Activated CD8-positive, alpha-beta memory T cell treated with anti-CD3 and anti-CD28 coated beads, Interleukin-2, amount 10 ng/mL, durations not matched to agents 7 days and 5 days (primary cell): ENCODE measurements around the gene FAM117B. TPM values are rescaled to one million over a fixed set of nuclear protein-coding genes. Genes with fewer than 3 reads are reported as not detected.

Experiments used
- ATAC-seq: fragments of 150-1000 bp; cut with Tn5 transposase; one replicate; pipeline ENCODE4 v1.10.0; 2021; ENCODE audit warnings: moderate library complexity
- CTCF ChIA-PET: fragments of 350-600 bp; sonication (Branson Sonifier 250); formaldehyde crosslinking; loops from one replicate; lab custom pipeline; 2021; ENCODE audit warnings: antibody characterized with exemption; lab: Charles Lee
- DNase-seq: peaks from one replicate; pipeline ENCODE4 v3.0.0-alpha.2; 2020
- H3K27ac Mint-ChIP-seq: one replicate; pipeline ENCODE4 v1.8.0; 2021; ENCODE audit warnings: mild to moderate bottlenecking, mixed read lengths
- H3K27me3 Mint-ChIP-seq: one replicate; pipeline ENCODE4 v1.8.0; 2021; ENCODE audit warnings: mixed read lengths
- H3K36me3 Mint-ChIP-seq: one replicate; pipeline ENCODE4 v1.8.0; 2021; ENCODE audit warnings: mild to moderate bottlenecking, mixed read lengths
- H3K4me1 Mint-ChIP-seq: one replicate; pipeline ENCODE4 v1.8.0; 2021; ENCODE audit warnings: mixed read lengths
- H3K4me3 Mint-ChIP-seq: one replicate; pipeline ENCODE4 v1.8.0; 2021; ENCODE audit warnings: mild to moderate bottlenecking, moderate library complexity, mixed read lengths
- H3K9me3 Mint-ChIP-seq: one replicate; pipeline ENCODE4 v1.8.0; 2022; ENCODE audit warnings: low read depth, mixed read lengths
- total RNA-seq, 2 experiments: library from RNA; stranded (reverse); gene quantifications; one replicate each; pipeline ENCODE4 v1.2.3, GENCODE V29; 2021

The FAM117B gene
- total RNA-seq, 2 experiments from 2014 or later = 3.7 to 3.8 TPM

DNA sequence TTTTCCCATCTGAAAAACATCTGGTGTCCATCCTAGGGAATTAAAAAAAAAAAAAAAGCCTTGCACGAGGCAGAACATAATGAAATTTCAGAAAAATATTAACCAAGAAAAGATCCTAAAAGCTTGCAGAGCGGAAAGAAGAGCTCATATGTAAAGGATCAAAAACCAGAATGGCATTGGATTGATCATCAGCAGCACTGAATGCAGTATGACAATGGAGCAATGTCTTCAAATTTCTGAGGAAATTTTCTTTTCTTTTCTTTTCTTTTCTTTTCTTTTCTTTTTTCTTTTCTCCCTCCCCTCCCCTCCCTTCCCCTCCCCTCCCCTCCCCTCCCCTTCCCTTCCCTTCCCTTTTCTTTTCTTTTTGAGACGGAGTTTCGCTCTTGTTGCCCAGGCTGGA is 21.3 kb upstream of the FAM117B start:
- no peak for ATAC-seq
- no peak for DNase-seq
- no peaks in the 10 kb centered on the region for H3K27me3 Mint-ChIP-seq
- H3K9me3 Mint-ChIP-seq = no peaks in the 10 kb centered on the region
- no peak overlapping the region for H3K4me3 Mint-ChIP-seq
- H3K36me3 Mint-ChIP-seq = no peaks in the 10 kb centered on the region
- H3K27ac Mint-ChIP-seq = no peak overlapping the region
- peaks cover 12% of the 10 kb centered on the region for H3K4me1 Mint-ChIP-seq
- CTCF ChIA-PET = interaction anchor here (0.7 kb wide), 1 partner anchor 11 kb away, joined by 3 read pairs; no protein-coding TSS in a partner anchor

DNA sequence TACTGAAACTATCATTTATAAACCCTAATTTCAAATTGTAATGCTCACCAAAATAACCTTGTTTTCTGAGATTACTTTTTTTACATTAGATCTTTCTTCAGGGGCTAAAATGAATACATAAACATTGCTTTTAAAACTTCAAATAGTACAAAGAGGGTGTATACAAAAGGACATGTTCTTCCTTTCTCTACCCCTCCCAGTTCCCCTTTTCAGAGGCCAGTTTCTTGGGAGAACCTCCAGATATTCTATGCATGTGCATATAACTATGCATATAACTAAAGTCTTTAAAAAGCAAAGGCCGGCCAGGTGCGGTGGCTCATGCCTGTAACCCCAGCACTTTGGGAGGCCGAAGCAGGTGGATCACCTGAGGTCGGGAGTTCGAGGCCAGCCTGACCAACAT is 10.6 kb upstream of the FAM117B start:
- Mint-ChIP-seq H3K4me1 (no peaks in the 10 kb centered on the region), H3K9me3 (no peaks in the 10 kb centered on the region), H3K27ac (no peak overlapping the region), H3K36me3 (no peaks in the 10 kb centered on the region), H3K4me3 (no peak overlapping the region), H3K27me3 (no peaks in the 10 kb centered on the region)
- DNase-seq (no peak), ATAC-seq (no peak)
- CTCF ChIA-PET = interaction anchor here (1.1 kb wide), 1 partner anchor 36 kb away, joined by 3 read pairs; no protein-coding TSS in a partner anchor

DNA sequence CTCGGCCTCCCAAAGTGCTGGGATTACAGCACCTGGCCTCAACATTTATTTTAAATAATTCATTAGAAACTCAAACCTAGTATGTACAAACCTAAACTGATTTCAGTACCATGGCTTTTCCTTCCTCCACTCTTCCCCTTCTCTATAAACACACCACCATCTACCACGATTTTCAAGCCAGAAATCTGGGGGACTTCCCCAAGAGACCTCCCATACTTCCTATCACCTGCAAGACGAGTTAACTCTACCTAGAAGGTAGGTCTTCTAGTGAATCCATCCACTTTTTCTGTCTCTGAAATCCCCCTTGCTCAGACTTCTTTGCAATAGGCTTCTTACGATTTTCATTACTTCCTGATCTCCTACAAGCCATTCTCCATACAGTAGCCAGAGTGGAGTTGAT is 7.7 kb upstream of the FAM117B start:
- Mint-ChIP-seq H3K36me3 (no peaks in the 10 kb centered on the region), H3K27ac (no peak overlapping the region), H3K4me1 (no peaks in the 10 kb centered on the region), H3K4me3 (no peak overlapping the region), H3K9me3 (no peaks in the 10 kb centered on the region), H3K27me3 (no peaks in the 10 kb centered on the region)
- CTCF ChIA-PET = no interaction called here
- DNase-seq = no peak
- no peak for ATAC-seq

DNA sequence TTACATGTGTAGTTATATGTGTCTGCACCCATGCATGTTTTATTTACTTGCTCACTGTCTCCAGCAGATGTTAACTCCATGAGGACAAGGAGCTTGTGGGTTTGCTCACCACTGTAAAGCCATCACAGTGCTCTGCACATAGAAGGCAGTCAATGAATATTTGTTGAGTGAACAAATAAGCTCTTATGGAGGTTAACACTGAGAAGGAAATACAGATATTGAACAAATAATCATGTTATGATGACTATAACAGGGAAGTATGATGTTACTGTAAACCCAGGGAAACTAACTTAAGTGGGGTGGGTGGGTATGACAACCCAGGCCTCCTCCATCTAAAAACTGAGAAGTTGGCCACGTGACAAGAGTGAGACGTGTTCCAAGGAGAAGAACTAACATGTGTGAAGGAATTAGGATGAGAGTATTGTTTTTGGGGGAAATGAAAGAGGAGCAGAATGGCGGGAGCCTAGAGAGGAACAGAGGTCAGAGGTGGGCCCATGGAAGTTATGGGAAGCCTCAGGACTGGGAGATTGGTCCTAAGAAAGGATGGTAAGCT is 6.0 kb upstream of the FAM117B start:
- H3K27me3 Mint-ChIP-seq = no peaks in the 10 kb centered on the region
- no peak for DNase-seq
- no peak overlapping the region for H3K4me3 Mint-ChIP-seq
- no peak for ATAC-seq
- no peaks in the 10 kb centered on the region for H3K9me3 Mint-ChIP-seq
- CTCF ChIA-PET = no interaction called here
- H3K36me3 Mint-ChIP-seq = no peaks in the 10 kb centered on the region
- H3K27ac Mint-ChIP-seq = no peak overlapping the region
- no peaks in the 10 kb centered on the region for H3K4me1 Mint-ChIP-seq

DNA sequence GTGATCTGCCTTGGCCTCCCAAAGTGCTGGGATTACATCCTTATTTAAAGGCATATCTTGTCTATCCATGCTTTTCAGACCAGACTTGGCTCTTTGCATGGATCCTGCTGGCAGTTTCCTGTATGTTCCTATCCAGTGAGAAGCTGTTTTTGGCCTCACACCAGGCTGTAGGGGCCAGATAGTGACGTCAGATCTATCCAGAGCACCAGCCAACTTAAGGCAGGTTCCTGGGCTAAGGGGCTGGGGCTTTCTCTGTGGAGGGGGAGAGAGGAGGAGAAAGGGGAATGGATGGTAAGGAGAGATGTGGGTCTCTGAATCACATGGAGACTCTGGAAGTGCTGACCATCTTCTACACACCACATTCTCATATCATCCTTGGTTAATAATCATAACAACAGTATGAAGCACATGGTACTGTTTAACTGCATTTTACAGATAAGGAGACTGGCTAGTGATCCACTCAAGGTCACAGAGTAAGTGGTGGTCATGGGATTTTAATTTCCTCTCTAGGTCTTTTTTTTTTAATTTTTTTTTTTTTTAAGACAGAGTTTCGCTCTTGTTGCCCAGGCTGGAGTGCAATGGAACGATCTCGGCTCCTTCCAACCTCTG is 2.0 kb upstream of the FAM117B start:
- peak overlapping the region; percentile 20 for H3K27ac Mint-ChIP-seq
- H3K4me3 Mint-ChIP-seq = no peak overlapping the region

DNA sequence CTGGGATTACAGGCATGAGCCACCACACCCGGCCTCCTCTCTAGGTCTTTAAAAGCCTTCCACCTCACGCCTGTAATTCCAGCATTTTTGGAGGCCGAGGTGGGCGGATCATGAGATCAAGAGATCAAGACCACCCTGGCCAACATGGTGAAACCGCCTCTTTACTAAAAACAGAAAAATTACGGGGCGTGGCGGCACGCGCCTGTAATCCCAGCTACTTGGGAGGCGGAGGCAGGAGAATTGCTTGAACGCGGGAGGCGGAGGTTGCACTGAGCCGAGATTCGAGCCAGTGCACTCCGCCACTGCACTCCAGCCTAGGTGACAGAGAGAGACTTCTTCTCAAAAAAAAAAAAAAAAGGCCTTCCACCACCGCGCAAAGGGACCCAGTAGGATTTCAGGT is 1.3 kb upstream of the FAM117B start:
- Mint-ChIP-seq H3K27me3 (no peaks in the 10 kb centered on the region), H3K36me3 (no peaks in the 10 kb centered on the region), H3K4me3 (no peak overlapping the region), H3K4me1 (peaks cover 26% of the 10 kb centered on the region), H3K9me3 (no peaks in the 10 kb centered on the region), H3K27ac (no peak overlapping the region)
- ATAC-seq (no peak), DNase-seq (no peak)
- CTCF ChIA-PET = interaction anchor here (1.1 kb wide), 1 partner anchor 11 kb away, joined by 3 read pairs; no protein-coding TSS in a partner anchor

More for the DNA sequence above, 2.0 kb upstream of the FAM117B start:
- CTCF ChIA-PET = no interaction called here
- no peaks in the 10 kb centered on the region for H3K36me3 Mint-ChIP-seq
- no peaks in the 10 kb centered on the region for H3K9me3 Mint-ChIP-seq
- DNase-seq (no peak), ATAC-seq (no peak)
- peaks cover 20% of the 10 kb centered on the region for H3K4me1 Mint-ChIP-seq
- H3K27me3 Mint-ChIP-seq = no peaks in the 10 kb centered on the region

DNA sequence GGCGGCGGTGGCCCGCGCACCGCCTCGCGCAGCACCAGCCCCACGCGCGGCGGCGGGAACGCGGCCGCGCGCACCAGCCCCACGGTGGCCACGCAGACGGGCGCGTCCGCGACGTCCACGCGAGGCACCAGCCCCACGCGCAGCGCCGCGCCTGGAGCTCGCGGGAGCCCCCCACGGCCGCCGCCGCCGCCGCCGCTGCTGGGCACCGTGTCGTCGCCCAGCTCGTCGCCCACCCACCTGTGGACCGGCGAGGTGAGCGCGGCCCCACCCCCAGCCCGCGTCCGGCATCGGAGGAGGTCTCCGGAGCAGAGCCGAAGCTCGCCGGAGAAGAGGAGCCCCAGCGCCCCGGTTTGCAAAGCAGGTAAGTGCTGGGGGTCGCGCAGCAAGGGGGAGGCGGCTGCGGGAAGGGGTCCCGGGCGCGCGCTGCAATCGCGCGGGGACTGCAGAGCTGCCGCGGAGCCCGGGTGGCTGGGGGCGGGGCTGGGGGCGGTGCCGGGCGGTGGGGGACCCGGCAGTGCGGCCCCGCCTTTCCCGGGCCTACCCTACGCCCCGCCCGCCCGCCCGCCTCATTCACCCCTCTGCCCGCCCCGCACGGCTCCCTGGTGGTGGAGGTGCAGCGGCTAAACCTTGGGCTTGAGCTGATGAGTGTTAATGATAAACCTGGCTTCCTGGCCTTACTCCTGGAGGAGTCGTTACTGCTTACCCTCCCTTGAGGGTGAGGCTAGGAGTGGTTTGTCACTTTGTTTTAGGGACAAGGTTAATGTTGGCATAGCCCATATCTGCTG is 851 bp downstream of the FAM117B start:
- CTCF ChIA-PET = interaction anchor here (0.7 to 1.3 kb wide), 3 partner anchors 48 to 235 kb away, joined by 3 to 4 read pairs (median 3); no protein-coding TSS in a partner anchor
- Mint-ChIP-seq H3K27me3 (no peaks in the 10 kb centered on the region), H3K36me3 (no peaks in the 10 kb centered on the region), H3K4me3 (peak overlapping the region; percentile 90), H3K27ac (peak overlapping the region; percentile 93), H3K4me1 (peaks cover 41% of the 10 kb centered on the region), H3K9me3 (no peaks in the 10 kb centered on the region)
- ATAC-seq = peak; percentile 62
- DNase-seq = peak; percentile 87

DNA sequence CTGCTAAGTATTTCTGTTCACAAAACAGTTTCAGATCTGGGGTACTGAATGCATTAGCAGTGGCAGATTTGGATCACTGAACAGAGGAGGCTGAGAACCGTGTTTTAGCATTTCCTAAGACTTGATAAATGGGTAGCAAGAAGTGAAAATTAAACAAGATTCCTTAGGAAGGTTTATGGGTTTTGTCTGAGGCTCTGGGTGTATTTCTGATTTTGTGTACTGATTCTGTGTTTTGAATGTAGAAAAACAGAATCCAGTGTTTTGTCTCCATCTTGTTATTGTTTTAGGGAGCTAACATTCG is 1.4 kb downstream of the FAM117B start:
- ATAC-seq = no peak
- H3K4me1 Mint-ChIP-seq = peaks cover 43% of the 10 kb centered on the region
- CTCF ChIA-PET = interaction anchor here (0.7 to 1.3 kb wide), 2 partner anchors 62 to 234 kb away, joined by 3 read pairs; no protein-coding TSS in a partner anchor
- H3K4me3 Mint-ChIP-seq = peak overlapping the region; percentile 67
- peak overlapping the region; percentile 93 for H3K27ac Mint-ChIP-seq
- H3K9me3 Mint-ChIP-seq = no peaks in the 10 kb centered on the region
- DNase-seq = no peak
- no peaks in the 10 kb centered on the region for H3K36me3 Mint-ChIP-seq
- H3K27me3 Mint-ChIP-seq = no peaks in the 10 kb centered on the region

DNA sequence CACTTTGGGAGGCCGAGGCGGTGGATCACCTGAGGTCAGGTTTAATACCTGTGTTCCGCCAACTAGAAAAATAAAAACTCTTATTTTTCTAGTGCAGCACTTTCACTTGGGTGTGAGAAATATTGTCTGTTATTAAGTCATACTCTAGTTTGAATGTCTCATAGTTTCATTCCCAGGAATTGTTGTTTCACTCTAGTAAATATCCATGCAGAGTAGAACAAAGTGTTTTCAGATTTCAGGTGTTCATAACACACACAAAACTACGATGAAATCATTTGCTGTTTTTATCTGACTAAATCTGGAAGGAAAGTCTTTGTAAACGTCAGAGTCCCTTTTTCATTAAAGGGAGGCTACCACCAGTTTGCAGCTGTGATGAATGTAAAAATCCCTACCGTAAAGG is 4.0 kb downstream of the FAM117B start:
- CTCF ChIA-PET = no interaction called here
- DNase-seq = no peak

DNA sequence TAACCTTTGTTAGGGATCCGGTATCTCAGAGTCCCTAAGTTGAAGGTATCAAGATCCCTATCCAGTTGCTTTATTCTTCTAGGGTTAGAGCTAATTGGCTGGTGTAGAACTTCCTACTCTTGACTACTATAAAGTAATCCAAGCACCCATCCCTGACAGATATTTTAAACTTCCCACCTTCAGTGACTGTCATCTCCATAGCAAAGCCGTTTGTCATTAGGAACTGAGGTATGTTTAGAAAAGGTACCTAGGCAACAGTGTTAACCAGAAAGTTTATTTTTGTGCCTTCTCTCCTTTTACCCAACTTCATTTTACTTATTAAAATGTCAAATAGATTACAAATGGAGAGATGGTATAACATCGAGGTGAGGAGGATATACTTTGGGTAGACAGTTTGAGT is 4.5 kb downstream of the FAM117B start:
- no peak overlapping the region for H3K4me3 Mint-ChIP-seq
- no peaks in the 10 kb centered on the region for H3K27me3 Mint-ChIP-seq
- peaks cover 46% of the 10 kb centered on the region for H3K4me1 Mint-ChIP-seq
- no peaks in the 10 kb centered on the region for H3K9me3 Mint-ChIP-seq
- ATAC-seq (no peak), DNase-seq (no peak)
- no peak overlapping the region for H3K27ac Mint-ChIP-seq
- CTCF ChIA-PET = no interaction called here
- H3K36me3 Mint-ChIP-seq = no peaks in the 10 kb centered on the region

More for the DNA sequence above, 4.0 kb downstream of the FAM117B start:
- Mint-ChIP-seq H3K9me3 (no peaks in the 10 kb centered on the region), H3K27ac (no peak overlapping the region), H3K36me3 (no peaks in the 10 kb centered on the region), H3K4me3 (peak overlapping the region; percentile 21), H3K27me3 (no peaks in the 10 kb centered on the region), H3K4me1 (peaks cover 48% of the 10 kb centered on the region)
- no peak for ATAC-seq

DNA sequence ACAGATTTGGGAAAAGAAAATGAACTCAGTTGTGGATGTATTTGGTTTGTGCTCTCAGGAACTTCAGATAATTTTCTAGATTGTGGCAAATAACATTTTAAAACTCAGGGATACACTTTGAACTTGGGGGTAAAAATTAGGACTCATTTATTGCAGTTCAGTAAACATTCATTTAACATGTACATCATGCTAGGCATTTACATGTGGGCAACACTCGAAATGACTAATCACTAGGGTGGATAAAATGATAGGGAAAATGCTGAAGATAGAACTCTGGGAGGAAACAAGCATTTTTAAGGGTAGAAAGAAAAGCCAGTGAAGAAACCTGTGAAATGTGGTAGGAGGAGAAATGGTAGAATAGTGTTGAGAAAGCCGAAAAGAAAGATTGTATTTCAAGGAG is 7.8 kb downstream of the FAM117B start:
- no peak overlapping the region for H3K4me3 Mint-ChIP-seq
- H3K9me3 Mint-ChIP-seq = no peaks in the 10 kb centered on the region
- CTCF ChIA-PET = no interaction called here
- peaks cover 45% of the 10 kb centered on the region for H3K4me1 Mint-ChIP-seq
- ATAC-seq (peak; percentile 6), DNase-seq (no peak)
- peaks cover 1% of the 10 kb centered on the region for H3K36me3 Mint-ChIP-seq
- no peak overlapping the region for H3K27ac Mint-ChIP-seq
- H3K27me3 Mint-ChIP-seq = no peaks in the 10 kb centered on the region

DNA sequence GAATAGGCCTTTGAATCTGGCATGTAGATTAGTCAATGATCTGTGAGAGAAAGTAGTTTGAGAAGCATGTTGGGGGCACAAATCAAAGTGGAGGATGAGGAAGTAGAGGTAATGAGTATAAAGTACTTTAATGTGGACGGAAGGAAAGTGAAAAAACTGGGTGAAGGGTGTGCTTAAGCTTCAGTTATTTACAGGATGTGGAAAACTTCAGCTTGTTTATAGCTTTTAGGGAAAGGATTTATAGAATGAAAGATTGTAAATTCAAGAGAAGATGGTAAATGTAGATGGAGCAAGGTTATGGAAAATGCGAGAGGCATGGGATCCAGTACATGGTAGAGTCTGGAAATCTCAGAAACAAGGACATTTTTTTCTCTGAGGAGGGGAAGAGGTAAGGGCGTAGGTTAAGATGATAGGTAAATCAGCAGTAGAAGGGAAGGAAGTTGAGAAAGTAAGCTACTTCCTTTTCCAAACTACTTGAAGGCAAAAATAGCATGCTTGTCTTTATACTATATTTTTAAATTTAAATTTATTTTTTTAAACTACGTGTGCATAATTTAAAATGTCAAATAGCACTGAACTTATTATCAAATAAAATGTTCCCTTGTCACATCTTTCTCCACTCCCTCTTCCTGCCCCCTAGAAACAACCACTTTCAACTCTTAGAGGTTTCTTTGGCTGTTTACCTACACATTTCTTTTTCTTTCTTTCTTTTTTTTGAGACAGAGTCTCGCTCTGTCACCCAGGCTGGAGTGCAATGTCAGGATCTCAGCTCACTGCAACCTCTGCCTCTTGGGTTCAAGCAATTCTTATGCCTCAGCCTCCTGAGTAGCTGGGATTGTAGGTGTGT is 8.5 kb downstream of the FAM117B start:
- ATAC-seq = peak; percentile 38
- Mint-ChIP-seq H3K9me3 (no peaks in the 10 kb centered on the region), H3K27me3 (no peaks in the 10 kb centered on the region), H3K4me1 (peaks cover 44% of the 10 kb centered on the region), H3K36me3 (peaks cover 1% of the 10 kb centered on the region), H3K4me3 (peak overlapping the region; percentile 45), H3K27ac (peak overlapping the region; percentile 79)
- no peak for DNase-seq
- CTCF ChIA-PET = interaction anchor here (0.9 to 2.2 kb wide), 2 partner anchors 9 to 13 kb away, joined by 3 to 6 read pairs; no protein-coding TSS in a partner anchor

DNA sequence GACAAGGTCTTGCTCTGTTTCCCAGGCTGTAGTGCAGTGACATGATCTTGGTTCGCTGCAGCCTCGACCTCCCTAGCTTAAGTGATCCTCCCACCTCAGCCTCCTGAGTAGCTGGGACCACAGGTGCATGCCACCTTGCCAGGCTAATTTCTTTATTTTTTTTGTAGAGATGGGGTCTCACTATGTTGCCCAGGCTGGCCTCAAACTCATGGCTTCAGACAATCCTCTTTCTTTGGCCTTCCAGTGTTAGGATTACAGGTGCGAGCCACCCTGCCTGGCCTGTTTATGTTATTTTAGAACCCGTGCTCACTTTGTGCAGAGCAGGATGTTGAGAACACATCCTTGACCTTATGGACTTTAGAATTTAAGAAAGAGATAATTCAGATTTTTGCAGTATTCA is 17.4 kb downstream of the FAM117B start:
- Mint-ChIP-seq H3K4me1 (peaks cover 37% of the 10 kb centered on the region), H3K27me3 (no peaks in the 10 kb centered on the region), H3K36me3 (no peaks in the 10 kb centered on the region), H3K9me3 (no peaks in the 10 kb centered on the region), H3K4me3 (no peak overlapping the region), H3K27ac (no peak overlapping the region)
- DNase-seq (no peak), ATAC-seq (no peak)
- CTCF ChIA-PET = no interaction called here
